Suppressor macrophage (primary cell): Measurements from ENCODE around the gene OR52M1.
"Not testable (repeated sequence)": the region's sequence is repeated elsewhere in the genome, so short reads cannot be mapped to it uniquely, and the experiment has no call there.

ENCODE experiments used
- DNase-seq, 4 experiments: peaks; one replicate each; pipeline ENCODE4 v3.0.0-alpha.2; 2020 to 2022
- total RNA-seq, 17 experiments: gene quantifications; one replicate each; lab custom pipeline; 2026; ENCODE audit warnings: mixed read lengths in 6 of 17, inconsistent platforms in 3 of 17; lab: John Stamatoyannopoulos, UW

Gene OR52M1
- total RNA-seq: 0 to 0.22 (median 0) reads per million in 17 experiments

- no peak for DNase-seq
Measured at GRCh38 chr11:4544891-4545290, at the start of gene OR52M1. OR52M1 (plus strand) TSS chr11:4545191; CDS start chr11:4545191, 0 bp downstream.

GRCh38 chr11:4495487-4495886 lies 49.5 kb upstream of the OR52M1 start:
- peak; percentile 17 to 44 (median 24) for DNase-seq

- no peak for DNase-seq
Measured at GRCh38 chr11:4495986-4496385, 49.0 kb upstream of the OR52M1 start.

GRCh38 chr11:4496557-4497248 lies 48.3 kb upstream of the OR52M1 start:
- DNase-seq: no peak

GRCh38 chr11:4508886-4509285 lies 36.1 kb upstream of the OR52M1 start:
- DNase-seq: peak in 2 of 4 experiments; percentile 24 to 30

GRCh38 chr11:4511282-4512245 lies 33.4 kb upstream of the OR52M1 start:
- DNase-seq: no peak

GRCh38 chr11:4514196-4514595 lies 30.8 kb upstream of the OR52M1 start:
- no peak for DNase-seq

- no peak for DNase-seq
Measured at GRCh38 chr11:4522339-4522738, 22.7 kb upstream of the OR52M1 start.

- DNase-seq: no peak
Measured at GRCh38 chr11:4522752-4523151, 22.2 kb upstream of the OR52M1 start.

GRCh38 chr11:4523666-4524065 lies 21.3 kb upstream of the OR52M1 start:
- no peak for DNase-seq

GRCh38 chr11:4527926-4528325 lies 17.1 kb upstream of the OR52M1 start:
- DNase-seq: peak; percentile 33 to 57 (median 42)

- not testable (repeated sequence) for DNase-seq
Measured at GRCh38 chr11:4531686-4532085, 13.3 kb upstream of the OR52M1 start.

- peak; percentile 62 to 83 (median 76) for DNase-seq
Measured at GRCh38 chr11:4539603-4540219, 5.3 kb upstream of the OR52M1 start.

GRCh38 chr11:4541071-4541470 lies 3.9 kb upstream of the OR52M1 start:
- no peak for DNase-seq

GRCh38 chr11:4543561-4543960 lies 1.4 kb upstream of the OR52M1 start:
- DNase-seq: no peak

- no peak for DNase-seq
Measured at GRCh38 chr11:4546878-4547277, 1.9 kb downstream of the OR52M1 start.

GRCh38 chr11:4547416-4547815 lies 2.4 kb downstream of the OR52M1 start:
- no peak for DNase-seq

- peak; percentile 24 to 50 (median 36) for DNase-seq
Measured at GRCh38 chr11:4551346-4551979, 6.5 kb downstream of the OR52M1 start.

GRCh38 chr11:4559527-4560440 lies 14.8 kb downstream of the OR52M1 start:
- DNase-seq: no peak

- DNase-seq: no peak
Measured at GRCh38 chr11:4560467-4560866, 15.5 kb downstream of the OR52M1 start.

- no peak for DNase-seq
Measured at GRCh38 chr11:4565371-4565770, 20.4 kb downstream of the OR52M1 start.
